ENCODE results near the gene TNFSF13.
"Not testable (repeated sequence)": the region's sequence is repeated elsewhere in the genome, so short reads cannot be mapped to it uniquely, and the experiment has no call there.

TNFSF13 gene

DNA sequence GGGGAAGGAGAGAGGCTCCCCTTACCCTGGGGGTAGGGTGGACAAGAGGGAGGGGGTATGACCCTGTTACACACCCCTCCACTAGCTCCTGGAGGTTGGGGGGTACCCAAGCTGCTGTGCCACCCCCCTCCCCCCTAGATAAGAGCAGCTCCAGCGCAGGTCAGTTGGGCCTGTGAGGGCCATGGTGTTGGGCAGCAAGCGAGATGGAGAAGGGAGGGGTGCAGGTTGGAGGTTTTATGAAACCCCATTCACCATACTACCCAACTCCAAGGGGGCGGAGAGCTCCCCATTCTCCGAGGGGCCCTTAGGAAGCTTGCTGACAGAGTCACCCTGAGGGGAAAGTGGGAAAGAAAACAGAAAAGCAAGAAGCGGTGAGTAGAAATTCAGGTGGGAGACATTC is 33.0 kb downstream of the TNFSF13 start:
- DNase-seq (ENCODE audit: low spot score): no peak

DNA sequence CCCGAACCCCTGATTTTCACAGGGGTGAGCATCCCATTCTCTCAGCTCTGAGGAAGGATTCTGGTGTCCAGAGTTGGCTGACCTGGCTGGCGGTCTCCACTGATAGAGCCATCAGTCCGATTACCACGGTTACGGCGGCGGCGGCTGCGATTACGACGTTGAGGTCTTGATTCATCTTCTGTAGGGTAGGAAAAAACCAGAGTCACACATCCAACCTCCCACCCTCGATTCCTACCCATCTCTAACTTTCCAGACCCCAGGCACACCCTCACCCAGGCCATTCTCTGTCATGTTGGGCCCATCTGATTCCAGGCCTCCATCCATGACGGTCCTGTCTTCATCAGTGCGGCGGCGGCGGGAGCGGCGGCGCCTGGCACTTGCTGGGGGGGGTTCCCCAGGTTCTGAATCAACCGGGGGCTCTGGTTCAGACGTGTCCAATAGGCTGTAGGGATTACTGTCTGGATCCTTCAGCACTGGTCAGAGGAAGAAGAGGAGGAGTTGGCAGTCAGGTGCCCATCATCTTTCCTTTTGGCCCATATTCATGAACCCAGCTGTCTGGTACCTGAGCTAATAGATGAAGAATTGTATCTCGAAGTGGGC is 34.0 kb downstream of the TNFSF13 start:
- no peak for DNase-seq (ENCODE audit: low spot score)

DNA sequence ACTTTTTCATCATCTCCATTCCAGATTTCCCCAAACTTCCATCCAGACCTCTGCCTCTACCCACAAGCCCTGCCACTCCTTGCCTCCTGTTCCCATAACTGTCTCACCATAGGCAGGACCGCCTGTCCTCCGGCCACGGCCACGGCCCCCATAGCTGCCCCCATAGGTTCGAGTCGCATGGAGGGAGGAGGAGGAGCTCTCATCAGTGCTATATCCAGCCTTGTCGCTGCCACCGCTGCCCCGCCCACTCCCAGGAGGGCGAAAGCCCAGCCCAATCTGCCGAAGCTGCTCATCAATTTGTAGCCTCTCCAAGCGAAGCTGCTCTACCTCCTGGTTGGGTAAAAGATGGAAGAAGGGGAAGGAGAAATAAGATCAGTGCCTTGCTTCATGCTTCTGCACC is 34.7 kb downstream of the TNFSF13 start:
- no peak for DNase-seq (ENCODE audit: low spot score)

DNA sequence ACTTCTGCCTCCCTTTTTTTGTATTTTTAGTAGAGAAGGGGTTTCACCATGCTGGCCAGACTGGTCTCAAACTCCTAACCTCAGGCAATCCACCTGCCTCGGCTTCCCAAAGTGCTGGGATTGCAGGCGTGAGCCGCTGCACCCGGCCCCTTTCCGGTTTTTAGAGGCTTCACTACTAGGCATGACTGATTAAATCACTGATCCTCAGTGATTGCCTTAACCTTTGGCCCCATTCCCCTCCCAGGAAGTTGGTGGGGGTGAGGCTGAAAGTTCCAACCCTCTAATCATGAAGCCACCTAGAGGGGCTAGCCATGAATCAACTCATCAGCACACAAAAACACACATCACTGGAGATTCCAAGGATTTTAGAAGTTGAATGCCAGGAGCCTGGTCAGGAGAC is 39.0 kb downstream of the TNFSF13 start:
- DNase-seq (ENCODE audit: low spot score): not testable (repeated sequence)

DNA sequence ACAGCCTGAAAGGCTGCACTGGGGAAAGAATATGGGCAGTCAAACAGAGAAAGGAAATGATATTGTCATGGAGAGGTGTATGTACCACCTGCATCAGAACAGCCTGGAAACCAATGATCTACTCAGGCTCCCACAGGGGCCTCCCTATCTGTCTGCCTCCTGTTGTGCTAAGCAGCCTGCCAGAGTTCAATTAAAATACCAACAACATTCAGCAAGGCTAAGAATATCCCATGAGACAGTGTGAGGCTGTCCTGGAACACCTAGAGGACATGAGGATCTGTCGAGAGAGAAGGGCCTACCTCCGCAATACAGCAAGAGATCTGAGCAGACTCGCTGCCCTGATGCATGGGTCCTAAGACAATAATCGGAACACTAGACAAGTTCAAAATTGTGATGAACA is 47.7 kb downstream of the TNFSF13 start:
- no peak for DNase-seq (ENCODE audit: low spot score)

DNA sequence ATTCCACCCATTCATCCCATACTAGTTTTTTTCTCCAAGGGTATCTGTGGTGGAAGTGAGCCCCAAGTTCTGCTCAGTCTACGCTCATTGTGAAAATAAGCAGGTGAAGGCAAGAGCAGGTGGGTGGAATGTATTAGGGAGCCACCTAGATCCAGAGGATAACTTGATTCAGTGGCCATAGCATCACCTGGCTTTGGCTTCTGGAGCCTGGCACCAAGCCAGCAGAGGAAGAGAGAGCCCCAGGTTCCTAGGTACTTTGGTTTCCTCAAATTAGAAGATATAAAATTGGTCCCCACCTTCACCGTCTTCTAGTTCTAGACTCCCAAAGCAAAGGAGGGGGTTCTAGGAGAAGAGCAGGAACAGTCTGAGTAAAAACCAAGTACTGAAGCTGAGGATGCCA is 52.1 kb downstream of the TNFSF13 start:
- no peak for DNase-seq (ENCODE audit: low spot score)
